Neural progenitor cell (in vitro differentiated cells): ENCODE results near the gene EXOC4.

Source experiments
- EZH2 ChIP-seq: fragments of 200-600 bp; sonication (generic); IDR thresholded peaks from 2 replicates; pipeline ENCODE4 v1.6.1; 2017; ENCODE audit warnings: antibody characterized with exemption, mild to moderate bottlenecking, moderate library complexity
- TF ChIP-seq, protein P1 (sequence below): fragments of 200-600 bp; sonication (generic); IDR thresholded peaks from 2 replicates; pipeline ENCODE4 v1.5.1; 2017; ENCODE audit warnings: antibody characterized with exemption, mild to moderate bottlenecking

DNA sequence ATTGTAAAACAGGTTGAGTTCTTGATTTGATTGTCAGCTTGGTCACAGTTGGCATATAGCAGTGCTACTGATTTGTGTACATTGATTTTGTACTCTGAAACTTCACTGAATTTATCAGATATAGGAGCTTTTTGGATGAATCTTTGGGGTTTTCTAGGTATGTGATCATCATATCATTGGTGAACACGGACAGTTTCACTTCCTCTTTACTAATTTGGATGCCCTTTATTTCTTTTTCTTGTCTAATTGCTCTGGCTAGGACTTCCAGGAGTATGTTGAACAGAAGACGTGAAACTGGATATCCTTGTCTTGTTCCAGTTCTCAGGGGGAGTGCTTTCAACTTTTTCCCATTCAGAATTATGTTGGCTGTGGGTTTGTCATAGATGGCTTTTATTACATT lies 86.9 kb downstream of the EXOC4 start:
- TF ChIP-seq, protein P1, sequence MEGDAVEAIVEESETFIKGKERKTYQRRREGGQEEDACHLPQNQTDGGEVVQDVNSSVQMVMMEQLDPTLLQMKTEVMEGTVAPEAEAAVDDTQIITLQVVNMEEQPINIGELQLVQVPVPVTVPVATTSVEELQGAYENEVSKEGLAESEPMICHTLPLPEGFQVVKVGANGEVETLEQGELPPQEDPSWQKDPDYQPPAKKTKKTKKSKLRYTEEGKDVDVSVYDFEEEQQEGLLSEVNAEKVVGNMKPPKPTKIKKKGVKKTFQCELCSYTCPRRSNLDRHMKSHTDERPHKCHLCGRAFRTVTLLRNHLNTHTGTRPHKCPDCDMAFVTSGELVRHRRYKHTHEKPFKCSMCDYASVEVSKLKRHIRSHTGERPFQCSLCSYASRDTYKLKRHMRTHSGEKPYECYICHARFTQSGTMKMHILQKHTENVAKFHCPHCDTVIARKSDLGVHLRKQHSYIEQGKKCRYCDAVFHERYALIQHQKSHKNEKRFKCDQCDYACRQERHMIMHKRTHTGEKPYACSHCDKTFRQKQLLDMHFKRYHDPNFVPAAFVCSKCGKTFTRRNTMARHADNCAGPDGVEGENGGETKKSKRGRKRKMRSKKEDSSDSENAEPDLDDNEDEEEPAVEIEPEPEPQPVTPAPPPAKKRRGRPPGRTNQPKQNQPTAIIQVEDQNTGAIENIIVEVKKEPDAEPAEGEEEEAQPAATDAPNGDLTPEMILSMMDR: no peak
- no peak for TF ChIP-seq EZH2
